Prostate gland (tissue), 2 donors: ENCODE data around the gene EML1. TPM values are rescaled to one million over a fixed set of nuclear protein-coding genes. Genes with fewer than 3 reads are reported as not detected.

Experiments used
- DNase-seq: peaks from one replicate; pipeline ENCODE4 v3.0.0-alpha.2; 2019; ENCODE audit warnings: low spot score
- H3K27ac ChIP-seq, 2 donors: fragments of 200-600 bp; sonication (generic); 2 replicates each; pipeline ENCODE4 v1.5.1; 2017 to 2019
- H3K27me3 ChIP-seq: fragments of 200-600 bp; sonication (generic); replicated peaks from 2 replicates; pipeline ENCODE4 v1.5.1; 2019; ENCODE audit not compliant: insufficient read depth
- H3K36me3 ChIP-seq, 2 donors: fragments of 200-600 bp; sonication (generic); 1 replicate in 1 of 2; 2 replicates in 1 of 2; pipeline versions ENCODE4 v1.5.1 to v1.8.1; 2017 to 2019
- H3K4me1 ChIP-seq: fragments of 200-600 bp; sonication (generic); replicated peaks from 2 replicates; pipeline ENCODE4 v1.5.1; 2019
- H3K4me3 ChIP-seq, 2 donors: fragments of 200-600 bp; sonication (generic); 2 replicates each; pipeline ENCODE4 v1.5.1; 2017 to 2019
- H3K9me3 ChIP-seq: fragments of 200-600 bp; sonication (generic); 2 replicates; pipeline ENCODE4 v1.5.1; 2017
- CTCF ChIP-seq, 4 experiments: fragments of 200-600 bp in 2 of 4; fragments of 450-650 bp in 2 of 4; sonication (generic) in 2 of 4; IDR thresholded peaks; 1 replicate in 3 of 4; 2 replicates in 1 of 4; pipeline ENCODE4 v1.5.1; 2016 to 2019; ENCODE audit warnings: antibody characterized with exemption in 4 of 4, mild to moderate bottlenecking in 2 of 4, moderate library complexity in 2 of 4
- POLR2A ChIP-seq: fragments of 450-650 bp; IDR thresholded peaks from one replicate; pipeline ENCODE4 v1.6.1; 2016; ENCODE audit warnings: antibody characterized with exemption, mild to moderate bottlenecking
- POLR2AphosphoS5 ChIP-seq: sonication (generic); formaldehyde crosslinking; IDR thresholded peaks from one replicate; pipeline ENCODE4 v1.6.1; 2017; ENCODE audit warnings: antibody characterized with exemption
- WGBS: methylation state at CpG from one replicate; pipeline ENCODE4 v1.1.5; 2018; 5-methylcytosine and 5-hydroxymethylcytosine counted together
- intact Hi-C: fragments of 100-400 bp; cut with DNase I; formaldehyde crosslinking; loops from one replicate; pipeline ENCODE4 v1.14.2; 2022
- total RNA-seq, 2 donors: library from RNA; depleted of rRNA; stranded (reverse); fragments of >200 nt; gene quantifications; one replicate each; pipeline ENCODE4 v1.1.0, GENCODE V29; 2016

Gene EML1
- total RNA-seq, 2 donors from 2014 or later = 7.0 to 31.8 TPM

DNA sequence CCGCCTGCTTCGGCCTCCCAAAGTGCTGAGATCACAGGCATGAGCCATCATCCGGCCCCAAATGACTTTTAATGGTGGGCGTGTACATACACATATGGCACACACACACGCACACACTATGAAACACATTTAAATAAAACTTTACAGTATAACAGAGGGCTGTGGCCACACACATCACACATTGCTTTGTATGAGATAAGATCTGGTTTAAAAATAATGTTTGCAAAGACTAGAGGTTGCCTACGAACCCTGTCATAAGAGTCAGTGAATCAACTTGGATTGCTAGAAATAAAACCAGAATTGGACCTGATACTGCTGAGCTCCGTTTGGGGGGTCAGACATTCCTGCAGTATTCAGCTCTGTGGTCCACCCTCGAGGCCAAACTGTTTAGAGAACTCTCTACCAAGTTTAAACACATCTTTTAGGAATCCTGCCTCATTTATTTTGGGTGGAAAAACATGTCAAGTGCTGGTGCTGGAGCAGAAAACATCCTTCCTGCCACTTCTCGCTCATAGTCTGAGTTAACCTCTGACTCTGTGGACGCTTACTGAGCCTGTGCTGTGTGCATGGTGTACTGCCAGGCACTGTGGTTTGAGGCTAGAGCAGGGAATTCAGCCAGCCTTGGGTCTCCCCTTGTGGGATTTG, 47.8 kb upstream of the EML1 start:
- TF ChIP-seq CTCF (IDR thresholded peaks at IDR 0.05) = no peak
- no peak for TF ChIP-seq POLR2AphosphoS5
- TF ChIP-seq POLR2A = no peak
- no peaks in the 10 kb centered on the region for H3K36me3 ChIP-seq
- H3K4me3 ChIP-seq = no peak overlapping the region
- intact Hi-C loops = no loop called here
- H3K4me1 ChIP-seq = peaks cover 3% of the 10 kb centered on the region
- 39% methylated on average over 10 of the region's 10 CpGs for WGBS
- DNase-seq = no peak
- H3K9me3 ChIP-seq = no peaks in the 10 kb centered on the region
- H3K27me3 ChIP-seq = no peaks in the 10 kb centered on the region
- H3K27ac ChIP-seq = no peak overlapping the region

GRCh38 chr14:99747167-99747566, 46.0 kb upstream of the EML1 start:
- Histone ChIP-seq H3K4me3 (no peak overlapping the region), H3K4me1 (peaks cover 3% of the 10 kb centered on the region), H3K36me3 (no peaks in the 10 kb centered on the region), H3K27ac (no peak overlapping the region), H3K9me3 (no peaks in the 10 kb centered on the region), H3K27me3 (no peaks in the 10 kb centered on the region)
- intact Hi-C loops = no loop called here
- no peak for DNase-seq
- 81% methylated on average over 7 of the region's 7 CpGs for WGBS
- TF ChIP-seq CTCF (IDR thresholded peaks at IDR 0.05) = no peak
- TF ChIP-seq POLR2AphosphoS5 = no peak
- no peak for TF ChIP-seq POLR2A

- Histone ChIP-seq H3K27ac (no peak overlapping the region), H3K4me1 (peaks cover 3% of the 10 kb centered on the region), H3K36me3 (no peaks in the 10 kb centered on the region), H3K4me3 (no peak overlapping the region), H3K27me3 (no peaks in the 10 kb centered on the region), H3K9me3 (no peaks in the 10 kb centered on the region)
- no peak for TF ChIP-seq POLR2AphosphoS5
- TF ChIP-seq POLR2A = no peak
- TF ChIP-seq CTCF (IDR thresholded peaks at IDR 0.05) = no peak
- intact Hi-C loops = no loop called here
- 80% methylated on average over 22 of the region's 22 CpGs for WGBS
- DNase-seq = no peak
These were observed 45.5 kb upstream of the EML1 start for GRCh38 chr14:99747582-99748330.

DNA sequence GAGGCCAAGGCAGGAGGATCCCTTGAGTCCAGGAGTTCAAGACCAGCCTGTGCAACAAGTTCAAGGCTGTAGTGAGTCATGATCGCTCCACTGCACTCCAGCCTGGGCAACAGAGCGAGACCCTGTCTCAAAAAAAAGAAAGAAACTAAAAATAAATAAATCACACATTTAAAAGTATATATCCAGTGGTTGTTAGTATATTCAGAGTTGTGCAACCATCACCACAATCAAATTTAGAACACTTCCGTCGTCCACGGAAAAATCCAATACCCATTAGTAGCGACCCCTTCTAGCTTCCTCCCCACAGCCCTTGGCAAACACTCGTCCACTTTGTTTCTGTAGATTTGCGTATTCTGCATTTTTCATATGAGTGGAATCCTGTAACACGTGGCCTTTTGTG, 44.7 kb upstream of the EML1 start:
- Histone ChIP-seq H3K27ac (no peak overlapping the region), H3K36me3 (no peaks in the 10 kb centered on the region), H3K27me3 (no peaks in the 10 kb centered on the region), H3K4me3 (no peak overlapping the region), H3K4me1 (peaks cover 3% of the 10 kb centered on the region), H3K9me3 (no peaks in the 10 kb centered on the region)
- intact Hi-C loops = no loop called here
- TF ChIP-seq POLR2A (no peak), CTCF (IDR thresholded peaks at IDR 0.05) (no peak), POLR2AphosphoS5 (no peak)
- 79% methylated on average over 9 of the region's 9 CpGs for WGBS
- no peak for DNase-seq

- 80% methylated on average over 13 of the region's 13 CpGs for WGBS
- TF ChIP-seq POLR2A (no peak), POLR2AphosphoS5 (no peak), CTCF (IDR thresholded peaks at IDR 0.05) (no peak)
- Histone ChIP-seq H3K9me3 (no peaks in the 10 kb centered on the region), H3K27ac (no peak overlapping the region), H3K36me3 (no peaks in the 10 kb centered on the region), H3K27me3 (no peaks in the 10 kb centered on the region), H3K4me3 (no peak overlapping the region), H3K4me1 (peaks cover 3% of the 10 kb centered on the region)
- intact Hi-C loops = no loop called here
- no peak for DNase-seq
These were observed 44.1 kb upstream of the EML1 start for GRCh38 chr14:99749142-99749541.
